ENCODE data around the gene FXYD4. TPM values are rescaled to one million over a fixed set of nuclear protein-coding genes. Genes with fewer than 3 reads are reported as not detected.

Gene FXYD4
- total RNA-seq, 2 experiments from 2014 or later = not detected

DNA sequence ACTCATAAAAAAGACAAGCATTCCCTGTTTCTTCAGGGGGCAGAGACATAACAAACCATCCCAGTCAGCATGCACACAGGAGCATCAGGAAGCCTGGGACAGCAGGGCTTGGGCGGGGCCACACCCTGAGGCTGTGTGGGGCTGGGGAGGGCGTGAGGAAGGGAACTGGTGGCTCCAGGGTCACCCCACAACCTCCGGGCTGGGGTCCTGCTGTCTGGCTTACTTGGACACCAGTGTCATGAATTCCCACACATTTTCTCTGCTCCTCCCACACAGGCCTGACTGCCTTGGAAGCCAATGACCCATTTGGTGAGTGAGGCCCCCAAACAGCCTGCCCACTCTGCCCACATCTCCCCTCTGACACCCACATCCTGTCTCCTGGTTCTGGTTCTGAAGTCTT lies 2.8 kb downstream of the FXYD4 start:
- Histone ChIP-seq H4K20me1 (ENCODE audit: insufficient read depth, low read length) (no peaks in the 10 kb centered on the region), H3K27ac (ENCODE audit: low read depth, low read length, poor library complexity, severe bottlenecking) (no peak overlapping the region), H3K4me1 (ENCODE audit: insufficient read depth, low read length, poor library complexity, severe bottlenecking) (no peaks in the 10 kb centered on the region), H3K36me3 (ENCODE audit: insufficient read depth, low read length) (no peaks in the 10 kb centered on the region), H3K9me2 (ENCODE audit: insufficient read depth, low read length) (no peaks in the 10 kb centered on the region), H3K4me2 (ENCODE audit: low read length) (no peak overlapping the region), H3K79me2 (ENCODE audit: insufficient read depth, low read depth, low read length) (no peaks in the 10 kb centered on the region), H3K9me3 (ENCODE audit: low read length) (no peaks in the 10 kb centered on the region), H2AFZ (ENCODE audit: low read length) (no peak overlapping the region), H3K4me3 (ENCODE audit: low read depth, low read length, poor library complexity, severe bottlenecking) (no peak overlapping the region)
- TF ChIP-seq, protein P1, sequence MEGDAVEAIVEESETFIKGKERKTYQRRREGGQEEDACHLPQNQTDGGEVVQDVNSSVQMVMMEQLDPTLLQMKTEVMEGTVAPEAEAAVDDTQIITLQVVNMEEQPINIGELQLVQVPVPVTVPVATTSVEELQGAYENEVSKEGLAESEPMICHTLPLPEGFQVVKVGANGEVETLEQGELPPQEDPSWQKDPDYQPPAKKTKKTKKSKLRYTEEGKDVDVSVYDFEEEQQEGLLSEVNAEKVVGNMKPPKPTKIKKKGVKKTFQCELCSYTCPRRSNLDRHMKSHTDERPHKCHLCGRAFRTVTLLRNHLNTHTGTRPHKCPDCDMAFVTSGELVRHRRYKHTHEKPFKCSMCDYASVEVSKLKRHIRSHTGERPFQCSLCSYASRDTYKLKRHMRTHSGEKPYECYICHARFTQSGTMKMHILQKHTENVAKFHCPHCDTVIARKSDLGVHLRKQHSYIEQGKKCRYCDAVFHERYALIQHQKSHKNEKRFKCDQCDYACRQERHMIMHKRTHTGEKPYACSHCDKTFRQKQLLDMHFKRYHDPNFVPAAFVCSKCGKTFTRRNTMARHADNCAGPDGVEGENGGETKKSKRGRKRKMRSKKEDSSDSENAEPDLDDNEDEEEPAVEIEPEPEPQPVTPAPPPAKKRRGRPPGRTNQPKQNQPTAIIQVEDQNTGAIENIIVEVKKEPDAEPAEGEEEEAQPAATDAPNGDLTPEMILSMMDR (conservative IDR thresholded peaks at IDR 0.05; ENCODE audit: low read length) = no peak
- no peak for TF ChIP-seq EZH2phosphoT487 (IDR thresholded peaks at IDR 0.05; ENCODE audit: borderline replicate concordance, low read depth, low read length)
- POLR2A ChIA-PET = interaction anchor here (0.5 to 0.6 kb wide), 2 partner anchors 70 to 80 kb away, joined by 3 to 4 read pairs; no protein-coding TSS in a partner anchor
- no TSS peak for BruUV-seq (replicated peaks)
- CTCF ChIA-PET (ENCODE audit: unreplicated experiment) = no interaction called here
- DNase-seq (ENCODE audit: low spot score) = no peak
- intact Hi-C loops (cut with micrococcal nuclease; ENCODE audit: unreplicated experiment) = no loop called here

- CTCF ChIA-PET (ENCODE audit: unreplicated experiment) = no interaction called here
- no peaks in the 10 kb centered on the region for H3K79me2 ChIP-seq (ENCODE audit: insufficient read depth, low read depth, low read length)
- no peaks in the 10 kb centered on the region for H3K9me2 ChIP-seq (ENCODE audit: insufficient read depth, low read length)
- POLR2A ChIA-PET = interaction anchor here (0.6 to 1.0 kb wide), 3 partner anchors 25 to 1179 kb away, joined by 3 to 4 read pairs (median 3); no protein-coding TSS in a partner anchor
- H3K4me2 ChIP-seq (ENCODE audit: low read length) = no peak overlapping the region
- H4K20me1 ChIP-seq (ENCODE audit: insufficient read depth, low read length) = no peaks in the 10 kb centered on the region
- DNase-seq (ENCODE audit: low spot score) = no peak
- intact Hi-C loops (cut with micrococcal nuclease; ENCODE audit: unreplicated experiment) = no loop called here
- H3K4me1 ChIP-seq (ENCODE audit: insufficient read depth, low read length, poor library complexity, severe bottlenecking) = no peaks in the 10 kb centered on the region
- no TSS peak for BruUV-seq (replicated peaks)
- TF ChIP-seq, protein P1 (conservative IDR thresholded peaks at IDR 0.05; ENCODE audit: low read length) = no peak
- no peak for TF ChIP-seq EZH2phosphoT487 (IDR thresholded peaks at IDR 0.05; ENCODE audit: borderline replicate concordance, low read depth, low read length)
- no peak overlapping the region for H3K4me3 ChIP-seq (ENCODE audit: low read depth, low read length, poor library complexity, severe bottlenecking)
- H2AFZ ChIP-seq (ENCODE audit: low read length) = no peak overlapping the region
- no peak overlapping the region for H3K27ac ChIP-seq (ENCODE audit: low read depth, low read length, poor library complexity, severe bottlenecking)
- no peaks in the 10 kb centered on the region for H3K36me3 ChIP-seq (ENCODE audit: insufficient read depth, low read length)
- no peaks in the 10 kb centered on the region for H3K9me3 ChIP-seq (ENCODE audit: low read length)
Observed at GRCh38 chr10:43375401-43376020, 4.1 kb downstream of the FXYD4 start.

GRCh38 chr10:43376046-43376635 lies 4.7 kb downstream of the FXYD4 start:
- POLR2A ChIA-PET = interaction anchor here (0.7 kb wide), 1 partner anchor 146 kb away, joined by 3 read pairs; no protein-coding TSS in a partner anchor

More at GRCh38 chr10:43376046-43376635, 4.7 kb downstream of the FXYD4 start:
- no peaks in the 10 kb centered on the region for H3K36me3 ChIP-seq (ENCODE audit: insufficient read depth, low read length)
- no peak overlapping the region for H3K4me3 ChIP-seq (ENCODE audit: low read depth, low read length, poor library complexity, severe bottlenecking)
- CTCF ChIA-PET (ENCODE audit: unreplicated experiment) = no interaction called here
- H2AFZ ChIP-seq (ENCODE audit: low read length) = no peak overlapping the region
- no peak overlapping the region for H3K27ac ChIP-seq (ENCODE audit: low read depth, low read length, poor library complexity, severe bottlenecking)
- intact Hi-C loops (cut with micrococcal nuclease; ENCODE audit: unreplicated experiment) = no loop called here
- no peaks in the 10 kb centered on the region for H3K9me2 ChIP-seq (ENCODE audit: insufficient read depth, low read length)
- TF ChIP-seq, protein P1 (conservative IDR thresholded peaks at IDR 0.05; ENCODE audit: low read length) = no peak
- no peak for TF ChIP-seq EZH2phosphoT487 (IDR thresholded peaks at IDR 0.05; ENCODE audit: borderline replicate concordance, low read depth, low read length)
- H3K9me3 ChIP-seq (ENCODE audit: low read length) = no peaks in the 10 kb centered on the region
- no TSS peak for BruUV-seq (replicated peaks)
- H3K79me2 ChIP-seq (ENCODE audit: insufficient read depth, low read depth, low read length) = no peaks in the 10 kb centered on the region
- DNase-seq (ENCODE audit: low spot score) = no peak
- no peak overlapping the region for H3K4me2 ChIP-seq (ENCODE audit: low read length)
- H4K20me1 ChIP-seq (ENCODE audit: insufficient read depth, low read length) = no peaks in the 10 kb centered on the region
- no peaks in the 10 kb centered on the region for H3K4me1 ChIP-seq (ENCODE audit: insufficient read depth, low read length, poor library complexity, severe bottlenecking)

All from OCI-LY7 (cell line).